HTERT RPE-1 (cell line): ENCODE measurements around the gene SPANXD.
"Not testable (repeated sequence)": the region's sequence is repeated elsewhere in the genome, so short reads cannot be mapped to it uniquely, and the experiment has no call there.

Source experiments
- in situ Hi-C: fragments of 300-500 bp; cut with MboI; formaldehyde crosslinking; loops from 4 replicates; pipeline ENCODE4 v1.14.3; 2020; ENCODE audit warnings: low sequenced_read_pairs

Gene SPANXD, protein sequence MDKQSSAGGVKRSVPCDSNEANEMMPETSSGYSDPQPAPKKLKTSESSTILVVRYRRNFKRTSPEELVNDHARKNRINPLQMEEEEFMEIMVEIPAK

DNA sequence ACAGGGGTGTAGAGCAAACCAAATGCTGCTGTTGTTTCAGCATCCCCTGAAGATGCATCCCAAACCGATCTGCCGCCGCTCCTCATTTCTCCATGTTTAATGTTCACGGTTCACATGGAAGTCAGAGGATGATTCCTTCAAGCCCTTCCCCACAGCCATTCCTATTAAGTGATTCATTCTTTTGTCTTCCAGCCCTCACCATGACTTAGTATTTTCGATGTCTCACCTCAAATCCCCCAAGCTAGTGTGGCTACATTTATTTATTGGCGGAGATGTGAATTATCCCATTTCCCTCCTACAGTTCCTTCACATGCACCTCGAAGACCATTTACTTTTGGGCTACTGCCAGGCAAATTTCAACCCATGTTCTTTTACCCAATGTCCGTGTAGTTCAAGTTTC, at the start of gene SPANXD:
TSS of gene SPANXD (minus strand) at position 101 of the 400 bp plus-strand sequence. CDS start 334 bp downstream, outside the sequence.
- in situ Hi-C loops = not testable (repeated sequence)

DNA sequence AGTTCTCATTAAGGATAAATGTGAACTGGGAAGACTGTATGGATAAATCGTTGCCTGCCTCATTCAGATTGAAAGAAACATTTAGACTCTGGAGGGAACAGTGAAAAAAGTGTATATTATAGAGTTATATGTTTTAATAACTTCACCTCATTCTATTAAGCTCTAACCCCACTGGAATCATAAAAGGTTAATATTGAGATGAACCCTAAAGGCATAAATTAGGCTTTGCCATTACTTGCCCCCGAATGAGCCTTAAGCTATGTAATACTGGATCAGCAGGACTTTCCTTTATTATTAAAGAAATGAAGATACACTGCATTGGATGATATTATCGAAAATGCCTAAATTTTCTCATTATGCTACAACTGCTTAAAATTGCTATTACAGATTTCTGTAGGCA, 44.1 kb upstream of the SPANXD start:
- in situ Hi-C loops = no loop called here

DNA sequence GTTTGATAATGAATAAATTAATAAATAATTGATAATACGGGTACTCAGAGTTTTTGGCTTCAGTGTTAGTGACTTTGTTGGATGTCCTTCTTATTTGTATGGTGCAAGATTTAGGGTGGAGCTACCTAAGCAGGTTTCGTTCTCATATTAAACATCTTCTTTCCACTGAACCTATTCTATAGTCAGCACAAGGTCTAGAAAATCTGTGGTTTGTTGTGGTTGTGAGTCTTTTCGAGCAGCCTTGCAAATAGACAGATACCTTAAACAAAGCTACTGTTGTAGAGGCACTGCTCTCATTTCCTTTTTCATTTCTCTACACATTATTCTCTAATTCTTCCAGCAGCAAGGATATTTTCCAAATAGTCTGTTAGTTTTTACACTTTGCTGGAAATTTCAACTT, 38.1 kb upstream of the SPANXD start:
- in situ Hi-C loops = no loop called here

DNA sequence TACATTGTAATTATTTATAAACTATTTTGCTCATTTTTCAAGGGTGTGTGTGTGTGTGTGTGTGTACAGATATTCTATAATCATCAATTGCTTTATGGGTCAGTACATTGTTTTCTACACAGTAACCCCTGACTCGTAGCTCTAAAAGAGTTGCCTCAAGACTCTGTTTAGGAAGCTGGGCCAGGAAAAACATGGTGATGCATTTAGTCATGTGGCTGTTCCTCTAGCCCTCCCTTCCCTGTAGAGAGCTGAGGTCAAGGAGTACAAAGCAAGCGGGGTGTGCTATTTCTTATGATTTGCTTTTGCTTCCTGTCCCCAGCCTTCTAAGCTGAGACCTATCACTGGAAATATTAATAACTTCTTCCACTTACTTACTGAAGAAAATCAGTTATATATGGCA, 34.8 kb upstream of the SPANXD start:
- in situ Hi-C loops = no loop called here

DNA sequence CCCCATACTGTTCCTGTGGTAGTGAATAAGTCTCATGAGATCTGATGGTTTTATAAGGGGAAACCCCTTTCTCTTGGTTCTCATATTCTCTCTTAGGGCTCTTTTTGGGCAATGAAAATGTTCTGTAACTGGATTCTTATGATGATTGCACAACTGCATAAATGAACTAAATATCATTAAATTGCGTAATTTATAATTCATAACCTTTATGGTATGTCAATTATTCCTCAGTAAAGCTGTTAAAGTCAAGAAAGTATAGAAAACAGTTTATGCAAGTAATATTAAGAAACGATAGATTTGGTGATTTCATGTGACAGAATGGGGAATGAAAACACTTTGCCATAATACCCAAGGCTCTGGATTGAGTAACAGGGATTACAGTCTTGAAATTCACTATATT, 33.5 kb upstream of the SPANXD start:
- in situ Hi-C loops = no loop called here

DNA sequence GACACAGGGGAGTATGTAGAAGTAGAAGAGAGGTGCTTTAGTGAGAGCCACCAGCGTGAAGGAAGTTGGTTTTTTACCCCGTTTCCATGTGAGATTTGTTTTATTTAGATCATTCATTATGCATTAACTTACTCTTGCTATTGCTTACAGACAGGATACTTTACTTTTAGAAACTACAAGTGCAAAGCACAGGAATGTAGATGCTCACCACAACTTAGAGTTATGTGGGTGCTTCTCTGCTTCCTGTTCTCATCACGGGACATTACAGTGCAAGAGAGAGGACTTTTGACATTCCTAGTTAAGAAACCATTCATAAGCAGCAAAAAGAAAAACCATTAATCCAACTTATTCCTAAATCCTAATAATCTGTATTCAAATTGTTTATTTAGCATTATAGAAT, 25.6 kb upstream of the SPANXD start:
- in situ Hi-C loops = no loop called here

DNA sequence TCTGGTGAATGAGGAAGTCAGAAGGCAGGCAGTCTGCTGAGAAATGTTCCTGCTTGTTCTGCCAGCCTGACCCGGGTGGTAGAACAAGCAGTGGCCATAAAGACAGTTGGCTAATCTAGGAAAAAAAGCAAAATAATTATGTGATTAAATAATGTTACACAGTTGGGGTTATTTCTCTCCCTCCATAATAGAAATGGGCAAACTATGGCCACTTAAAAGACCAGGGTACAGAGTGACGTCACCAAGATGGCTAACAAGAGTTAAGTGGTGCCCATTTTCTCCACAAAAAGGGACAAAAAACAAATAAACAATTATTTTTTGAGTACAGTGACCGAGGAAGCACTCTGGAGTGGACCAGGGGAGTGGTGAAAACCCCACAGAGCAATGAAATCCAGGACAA, 16.1 kb upstream of the SPANXD start:
- in situ Hi-C loops = no loop called here

DNA sequence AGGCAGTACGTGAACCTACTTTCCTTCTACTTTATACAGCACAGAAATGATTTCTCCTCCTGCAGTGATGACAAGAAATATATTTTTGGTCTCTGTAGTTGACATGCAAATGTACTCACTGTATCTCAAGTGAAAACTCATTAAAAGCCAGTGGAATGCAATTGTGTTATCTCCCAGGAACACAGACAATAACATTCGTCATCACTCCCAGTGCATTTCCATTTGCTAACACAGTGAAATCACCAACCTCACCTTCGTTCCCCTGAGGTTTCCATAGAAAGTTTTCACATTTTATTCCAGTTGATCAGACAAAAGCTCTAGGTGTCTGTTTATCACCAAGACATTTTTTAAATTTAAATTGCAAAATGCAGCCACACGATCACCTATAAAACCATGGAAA, 2.5 kb upstream of the SPANXD start:
- in situ Hi-C loops = no loop called here

DNA sequence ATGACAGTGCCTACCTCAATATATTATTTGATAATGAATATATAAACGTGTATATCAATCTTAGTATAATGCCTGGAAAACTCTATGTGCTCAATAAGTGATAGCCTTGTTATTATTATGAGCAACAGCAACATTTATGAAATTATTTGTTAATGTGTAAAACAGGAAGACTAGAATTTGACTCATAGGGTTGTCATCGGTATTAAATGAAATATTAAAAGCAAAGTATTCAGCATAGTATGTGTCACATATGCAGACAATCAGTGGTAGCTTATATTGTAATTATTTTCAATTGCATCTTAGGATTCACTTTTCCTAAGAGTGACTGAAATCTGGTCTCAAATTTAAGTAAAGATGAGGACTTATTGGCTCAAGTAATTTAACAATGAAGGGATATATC, 24.6 kb downstream of the SPANXD start:
- in situ Hi-C loops = no loop called here

DNA sequence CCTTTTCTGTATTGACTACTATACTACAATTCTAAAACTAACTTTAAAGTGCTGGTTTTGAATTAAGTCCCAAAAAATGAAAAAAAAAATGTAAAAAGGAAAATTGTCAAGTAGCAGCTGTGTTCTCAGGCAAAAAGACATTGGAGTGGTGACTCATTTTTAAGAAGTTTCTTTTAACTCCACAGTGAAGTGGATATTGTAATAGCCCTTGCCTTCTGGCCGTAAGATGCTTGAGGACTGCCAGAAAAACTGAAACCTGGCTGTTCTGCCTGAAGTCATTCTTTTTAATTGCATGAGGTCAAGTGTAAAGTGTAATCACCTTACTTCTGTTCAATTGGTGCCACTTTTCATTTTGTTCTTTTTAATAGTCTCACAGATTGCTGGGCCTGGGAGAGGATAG, 28.9 kb downstream of the SPANXD start:
- in situ Hi-C loops = no loop called here

DNA sequence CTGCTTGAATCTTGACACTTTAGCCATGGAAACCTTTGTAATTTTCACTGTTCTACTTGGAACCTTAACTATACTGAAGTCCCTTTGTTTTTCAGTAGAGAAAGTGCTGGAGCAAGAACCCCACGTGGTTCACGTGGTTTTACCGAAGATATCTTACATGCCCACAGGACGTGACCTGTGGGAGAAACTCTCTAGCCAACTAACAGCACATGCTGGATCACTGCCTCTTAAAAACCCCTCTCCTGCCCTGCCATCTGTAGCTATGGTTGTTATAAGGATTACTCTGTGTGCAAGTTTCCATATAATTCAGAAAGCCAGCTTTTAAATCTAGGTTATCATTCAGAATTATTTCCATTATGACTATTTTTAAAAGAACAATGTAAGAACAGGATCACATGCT, 30.2 kb downstream of the SPANXD start:
- in situ Hi-C loops = no loop called here

DNA sequence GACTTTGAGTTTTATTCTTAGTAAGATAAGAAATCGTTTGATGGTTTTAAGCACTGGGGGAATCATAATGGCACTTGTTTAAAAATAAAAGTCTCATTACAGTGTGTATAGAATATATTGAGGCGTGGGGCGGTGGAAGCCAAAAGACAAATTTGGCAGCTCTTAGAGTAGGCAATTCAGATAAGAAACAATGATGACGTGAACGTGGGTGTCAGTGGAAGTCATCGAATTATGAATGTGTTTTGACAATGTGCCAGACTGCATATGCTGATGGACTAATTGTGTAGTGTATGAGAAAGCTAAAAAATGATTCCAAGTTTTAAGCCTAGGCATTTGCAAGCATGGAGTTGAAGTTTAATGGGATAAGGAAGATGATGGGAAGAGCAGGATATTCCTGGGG, 35.8 kb downstream of the SPANXD start:
- in situ Hi-C loops = no loop called here

DNA sequence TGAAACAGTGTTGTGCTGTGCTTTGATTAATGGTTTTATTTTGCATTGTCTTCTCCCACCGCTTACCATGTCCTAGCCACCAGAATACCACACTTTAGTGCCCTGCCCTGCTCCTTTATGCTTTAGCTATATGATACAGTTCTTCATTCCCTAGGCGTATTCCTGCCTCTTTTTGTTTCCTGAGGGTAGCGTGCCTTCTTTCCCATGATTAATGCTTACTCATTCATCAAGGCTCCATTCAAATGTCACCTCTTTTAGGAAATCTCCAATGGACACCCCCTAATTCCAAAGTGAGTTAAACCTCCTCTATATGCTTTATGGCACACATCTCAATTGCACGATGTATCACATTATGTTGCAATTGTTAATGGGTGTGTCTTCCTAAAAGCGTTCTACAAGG, 46.3 kb downstream of the SPANXD start:
- in situ Hi-C loops = no loop called here
